ENCODE data around the gene HOXB4. TPM values are rescaled to one million over a fixed set of nuclear protein-coding genes. Genes with fewer than 3 reads are reported as not detected.

The HOXB4 gene
- total RNA-seq, 1 donor from 2014 or later = 0.75 TPM

GRCh38 chr17:48527547-48527932 is 50.6 kb downstream of the HOXB4 start:
- intact Hi-C loops (cut with DNase I) = no loop called here
- ATAC-seq (ENCODE audit: poor library complexity) (no peak), DNase-seq (no peak)

DNA sequence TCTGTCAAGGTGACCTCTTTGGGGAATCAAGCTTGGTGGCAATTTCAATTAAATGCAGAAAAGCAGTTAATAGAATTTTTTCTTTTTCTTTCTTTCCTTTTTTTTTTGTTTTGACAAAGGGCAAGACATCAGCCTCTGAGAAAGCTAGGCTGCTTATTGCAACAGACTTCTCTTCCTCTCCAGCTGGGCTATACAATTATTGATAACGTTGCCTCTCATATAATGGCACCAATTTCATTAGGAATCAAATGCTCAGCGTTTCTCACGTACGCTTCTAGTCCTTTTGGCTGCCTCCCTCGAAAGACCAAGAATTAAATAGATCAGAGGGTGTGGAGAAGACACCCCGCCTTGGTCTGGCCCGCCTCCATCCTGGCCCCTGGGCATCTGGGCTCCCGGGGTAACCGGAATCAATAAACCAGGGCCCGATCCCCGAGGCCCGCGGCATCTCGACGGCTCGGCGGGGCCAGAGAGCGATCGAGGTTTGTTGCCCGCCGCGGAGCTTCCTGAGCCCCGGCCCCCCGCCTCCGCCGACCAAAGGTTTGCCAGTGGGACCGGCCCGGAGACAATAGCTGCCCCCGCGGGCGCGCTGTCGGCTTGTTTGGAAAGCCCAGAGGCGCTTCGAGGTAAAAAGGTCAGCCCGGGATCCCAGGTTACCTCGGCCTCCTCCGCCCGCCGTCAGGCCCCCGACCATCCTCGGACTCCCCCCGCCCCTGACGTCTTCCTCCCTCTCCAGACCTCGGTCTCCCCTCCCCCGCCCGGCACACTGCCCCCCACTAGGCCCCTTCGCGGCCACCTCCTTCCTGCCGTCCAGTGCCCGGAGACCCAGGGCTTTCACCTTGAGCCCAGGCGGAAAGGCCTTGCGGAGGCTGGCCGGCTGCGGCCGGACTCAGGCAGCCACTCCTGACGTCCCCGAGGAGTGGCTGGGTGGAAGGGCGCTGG is 51.3 kb downstream of the HOXB4 start:
- intact Hi-C loops (cut with DNase I) = no loop called here
- DNase-seq = no peak
- no peak for ATAC-seq (ENCODE audit: poor library complexity)

Other genes with a start within 250 kb of the HOXB4 start
- 0.70 TPM for gene SKAP1, start 148.1 kb downstream of the HOXB4 start, total RNA-seq
- not detected for gene HOXB1, start 47.3 kb downstream of the HOXB4 start, total RNA-seq
- 2.7 TPM for gene HOXB2, start 33.2 kb downstream of the HOXB4 start, total RNA-seq
- gene HOXB3, start 11.9 kb upstream of the HOXB4 start, total RNA-seq = 1.6 TPM
- 0.13 TPM for gene HOXB5, start 15.4 kb upstream of the HOXB4 start, total RNA-seq
- gene HOXB6, start 26.6 kb upstream of the HOXB4 start, total RNA-seq = 0.78 TPM
- gene HOXB7, start 32.7 kb upstream of the HOXB4 start, total RNA-seq = 0.22 TPM
- gene HOXB8, start 36.9 kb upstream of the HOXB4 start, total RNA-seq = not detected
- gene HOXB9, start 48.0 kb upstream of the HOXB4 start, total RNA-seq = not detected
- not detected for gene PRAC1, start 144.2 kb upstream of the HOXB4 start, total RNA-seq
- gene PRAC2, start 144.8 kb upstream of the HOXB4 start, total RNA-seq = not detected
- gene HOXB13, start 150.4 kb upstream of the HOXB4 start, total RNA-seq = not detected
- gene TTLL6, start 238.9 kb upstream of the HOXB4 start, total RNA-seq = not detected